Stomach (tissue), 9 donors: ENCODE measurements around the gene TSHZ2. TPM values are rescaled to one million over a fixed set of nuclear protein-coding genes. Genes with fewer than 3 reads are reported as not detected.
"Not testable (repeated sequence)": the region's sequence is repeated elsewhere in the genome, so short reads cannot be mapped to it uniquely, and the experiment has no call there.

Source experiments
- DNase-seq, 2 donors: peaks; one replicate each; pipeline versions ENCODE4 v3.0.0 to v3.0.0-alpha.2; 2013 to 2019
- H3K27ac ChIP-seq, 5 donors: fragments of 200-600 bp in 4 of 5; sonication (generic) in 4 of 5; one replicate each; pipeline ENCODE4 v1.5.1; 2013 to 2019; ENCODE audit warnings: mild to moderate bottlenecking in 1 of 5, moderate library complexity in 1 of 5
- H3K27me3 ChIP-seq, 3 donors: fragments of 200-600 bp; sonication (generic); one replicate each; pipeline ENCODE4 v1.5.1; 2017 to 2019; ENCODE audit warnings: mixed run types in 1 of 3
- H3K36me3 ChIP-seq, 4 donors: fragments of 200-600 bp; sonication (generic); 1 replicate in 3 of 4; 2 replicates in 1 of 4; pipeline ENCODE4 v1.5.1; 2016 to 2019
- H3K4me1 ChIP-seq, 4 donors: fragments of 200-600 bp; sonication (generic); one replicate each; pipeline ENCODE4 v1.5.1; 2016 to 2019
- H3K4me3 ChIP-seq, 4 donors: fragments of 200-600 bp; sonication (generic) in 3 of 4; one replicate each; pipeline ENCODE4 v1.5.1; 2016 to 2019; ENCODE audit warnings: mild to moderate bottlenecking in 1 of 4
- H3K9me3 ChIP-seq, 4 donors: fragments of 200-600 bp; sonication (generic); one replicate each; pipeline ENCODE4 v1.5.1; 2016 to 2019
- CTCF ChIP-seq, 7 experiments: fragments of 450-650 bp in 4 of 7; fragments of 200-600 bp in 3 of 7; sonication (generic) in 3 of 7; IDR thresholded peaks; one replicate each; pipeline ENCODE4 v1.5.1; 2016 to 2019; ENCODE audit warnings: antibody characterized with exemption in 7 of 7, control low read depth in 2 of 7, mild to moderate bottlenecking in 1 of 7
- EP300 ChIP-seq: sonication (generic); formaldehyde crosslinking; IDR thresholded peaks from one replicate; pipeline ENCODE4 v1.6.1; 2017; ENCODE audit warnings: antibody characterized with exemption
- POLR2A ChIP-seq, 4 donors: fragments of 450-650 bp; IDR thresholded peaks; one replicate each; pipeline ENCODE4 v1.6.1; 2016; ENCODE audit warnings: antibody characterized with exemption in 4 of 4, control low read depth in 2 of 4, mild to moderate bottlenecking in 1 of 4, moderate library complexity in 1 of 4
- POLR2AphosphoS5 ChIP-seq, 3 donors: sonication (generic); formaldehyde crosslinking; IDR thresholded peaks; one replicate each; pipeline ENCODE4 v1.6.1; 2016; ENCODE audit warnings: antibody characterized with exemption in 3 of 3
- WGBS, 5 donors: extraction: QIAGEN DNeasy Blood & Tissue Kit in 3 of 5; methylation state at CpG; one replicate each; pipeline versions ENCODE4 v1.1.5 to v1.1.7; 2013 to 2018; 5-methylcytosine and 5-hydroxymethylcytosine counted together
- intact Hi-C: fragments of 100-400 bp; cut with DNase I; formaldehyde crosslinking; loops from one replicate; pipeline ENCODE4 v1.15.1; 2023; ENCODE audit warnings: low total_unique reads
- polyA plus RNA-seq, 3 donors: library from polyadenylated mRNA; stranded (reverse); fragments of 200-250 nt; gene quantifications; one replicate each; pipeline ENCODE4 v1.2.3, GENCODE V29; 2013
- total RNA-seq, 5 donors: library from RNA; depleted of rRNA; stranded (reverse); fragments of >200 nt; gene quantifications; one replicate each; pipeline versions ENCODE4 v1.1.0 to v1.2.3, GENCODE V29; 2014 to 2016
- donor health status: healthy with polysubstance abuse.
- donor health status: Bipolar disorder and iron deficiency.
- donor health status: healthy.

Gene TSHZ2
- total and polyA plus RNA-seq, 8 donors, result 2.9 to 20.5 (median 5.8) TPM

GRCh38 chr20:53364646-53365045 lies 392.5 kb downstream of the TSHZ2 start:
- intact Hi-C loops, result no loop called here
- no peak for TF ChIP-seq POLR2A (IDR thresholded peaks at IDR 0.05)
- no peak for TF ChIP-seq EP300
- no peak for TF ChIP-seq CTCF (IDR thresholded peaks at IDR 0.05)
- no peak for TF ChIP-seq POLR2AphosphoS5 (IDR thresholded peaks at IDR 0.05)
- WGBS, 5 donors, result 79 to 93% (median 83%) methylated on average over 5 of the region's 5 CpGs
- Histone ChIP-seq H3K27me3 (no peaks in the 10 kb centered on the region), H3K4me3 (no peak overlapping the region), H3K36me3 (no peaks in the 10 kb centered on the region), H3K27ac (no peak overlapping the region), H3K4me1 (peaks cover 0 to 3% (median 0%) of the 10 kb centered on the region in 4 donors), H3K9me3 (no peaks in the 10 kb centered on the region)
- no peak for DNase-seq

DNA sequence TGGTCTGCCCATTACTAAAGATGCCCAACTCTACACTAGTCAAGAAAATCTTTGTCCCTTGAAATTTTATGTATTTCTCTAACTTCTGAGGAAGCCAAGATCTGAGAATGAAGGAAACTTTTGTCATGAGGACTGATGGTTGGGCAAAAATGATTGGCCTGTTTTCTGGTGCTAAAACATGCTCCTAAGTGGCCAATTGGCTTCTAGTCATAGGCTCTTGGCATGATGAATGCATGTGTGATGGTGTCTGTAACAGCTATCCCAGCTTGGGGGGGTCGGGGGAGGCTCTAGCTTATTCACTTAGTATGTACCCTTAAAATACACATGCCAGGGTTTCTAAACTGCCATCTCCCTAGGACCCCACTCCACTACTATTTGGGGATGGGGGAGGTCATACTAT lies 392.9 kb downstream of the TSHZ2 start:
- no peak for TF ChIP-seq POLR2AphosphoS5 (IDR thresholded peaks at IDR 0.05)
- no peak for TF ChIP-seq CTCF (IDR thresholded peaks at IDR 0.05)
- no peak for TF ChIP-seq POLR2A (IDR thresholded peaks at IDR 0.05)
- no peak for TF ChIP-seq EP300
- 79 to 100% (median 84%) methylated on average over 1 of the region's 1 CpG for WGBS, 5 donors
- H3K4me1 ChIP-seq, result peaks cover 0 to 3% (median 0%) of the 10 kb centered on the region in 4 donors
- no peak overlapping the region for H3K4me3 ChIP-seq
- no peaks in the 10 kb centered on the region for H3K27me3 ChIP-seq
- intact Hi-C loops, result no loop called here
- no peaks in the 10 kb centered on the region for H3K36me3 ChIP-seq
- DNase-seq, result no peak
- H3K27ac ChIP-seq, result no peak overlapping the region
- H3K9me3 ChIP-seq, result no peaks in the 10 kb centered on the region

DNA sequence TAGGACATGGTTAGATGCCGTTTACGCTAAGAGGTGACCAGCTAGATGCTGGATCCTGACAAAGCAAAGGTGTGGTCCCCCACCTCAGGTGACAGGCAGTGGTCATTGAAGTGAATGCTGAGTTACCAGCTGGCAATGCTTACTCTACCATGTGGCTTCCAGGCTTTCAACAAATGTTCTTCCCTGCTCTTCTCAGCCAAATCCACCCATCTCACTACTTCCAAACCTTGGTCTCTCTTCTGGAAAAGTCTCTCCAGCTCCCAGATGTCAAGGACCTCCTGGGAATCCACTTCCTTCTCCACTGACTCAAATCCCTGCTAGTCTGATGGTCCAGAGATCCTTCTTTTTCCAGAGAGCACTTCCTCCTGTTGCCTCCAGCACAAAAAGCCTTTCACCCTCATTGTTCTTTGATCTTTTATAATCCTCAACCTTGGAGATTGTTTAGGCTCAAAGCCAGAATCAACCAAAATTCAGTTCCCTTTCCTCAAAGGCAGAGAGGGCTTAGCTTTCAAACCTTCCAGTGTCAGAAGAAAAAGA lies 393.4 kb downstream of the TSHZ2 start:
- DNase-seq, result no peak
- Histone ChIP-seq H3K9me3 (no peaks in the 10 kb centered on the region), H3K36me3 (no peaks in the 10 kb centered on the region), H3K4me3 (no peak overlapping the region), H3K27ac (no peak overlapping the region), H3K27me3 (no peaks in the 10 kb centered on the region), H3K4me1 (peaks cover 0 to 3% (median 0%) of the 10 kb centered on the region in 4 donors)
- intact Hi-C loops, result no loop called here
- 89 to 97% (median 93%) methylated on average over 2 of the region's 2 CpGs for WGBS, 5 donors
- TF ChIP-seq CTCF (IDR thresholded peaks at IDR 0.05) (no peak), POLR2AphosphoS5 (IDR thresholded peaks at IDR 0.05) (no peak), EP300 (no peak), POLR2A (IDR thresholded peaks at IDR 0.05) (no peak)

GRCh38 chr20:53366928-53367327 lies 394.8 kb downstream of the TSHZ2 start:
- DNase-seq, H3K36me3 ChIP-seq, intact Hi-C loops, H3K4me3 ChIP-seq, H3K27ac ChIP-seq, H3K9me3 ChIP-seq, H3K27me3 ChIP-seq, H3K4me1 ChIP-seq: not testable (repeated sequence)
- 86 to 98% (median 95%) methylated on average over 8 of the region's 8 CpGs for WGBS, 5 donors

DNA sequence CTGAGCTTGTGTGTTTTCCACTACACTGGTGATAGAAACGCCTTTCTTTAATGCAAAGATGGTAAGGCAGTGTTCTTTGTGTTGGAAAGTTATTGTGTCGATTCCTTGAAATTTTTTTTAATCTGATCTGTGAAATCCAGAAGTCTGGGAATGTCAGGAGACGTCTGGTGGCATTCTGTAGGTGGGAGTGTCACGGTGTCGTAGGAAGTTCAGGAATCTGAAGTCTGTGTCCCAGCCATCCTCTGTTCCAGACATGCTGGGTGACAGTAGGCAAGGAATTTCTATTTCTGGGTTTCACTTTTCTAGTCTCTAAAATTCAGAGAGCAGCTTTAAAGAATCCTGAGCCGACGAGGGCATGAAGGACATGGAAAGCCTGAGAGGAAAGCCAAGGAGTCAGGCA lies 397.7 kb downstream of the TSHZ2 start:
- Histone ChIP-seq H3K4me3 (no peak overlapping the region), H3K36me3 (no peaks in the 10 kb centered on the region), H3K27ac (no peak overlapping the region), H3K9me3 (no peaks in the 10 kb centered on the region), H3K4me1 (peaks cover 0 to 3% (median 0%) of the 10 kb centered on the region in 4 donors), H3K27me3 (no peaks in the 10 kb centered on the region)
- DNase-seq, result no peak
- intact Hi-C loops, result no loop called here
- no peak for TF ChIP-seq POLR2A (IDR thresholded peaks at IDR 0.05)
- no peak for TF ChIP-seq CTCF (IDR thresholded peaks at IDR 0.05)
- TF ChIP-seq POLR2AphosphoS5 (IDR thresholded peaks at IDR 0.05), result no peak
- no peak for TF ChIP-seq EP300
- WGBS, 5 donors, result 88 to 94% (median 91%) methylated on average over 7 of the region's 7 CpGs
